Liver (tissue), 9 donors: ENCODE results near the gene MACROH2A1. TPM values are rescaled to one million over a fixed set of nuclear protein-coding genes. Genes with fewer than 3 reads are reported as not detected.

Experiments used
- DNase-seq: peaks from one replicate; pipeline ENCODE4 v3.0.0-alpha.2; 2017; ENCODE audit warnings: low spot score
- H3K27ac ChIP-seq, 2 donors: one replicate each; pipeline ENCODE4 v1.7.0; 2013; ENCODE audit warnings: inconsistent platforms in 2 of 2, low read length in 2 of 2, control low read depth in 1 of 2, low read depth in 1 of 2, mild to moderate bottlenecking in 1 of 2
- H3K27me3 ChIP-seq, 4 donors: one replicate each; pipeline versions ENCODE4 v1.6.1 to v1.7.0; 2013; ENCODE audit warnings: low read length in 3 of 4, inconsistent platforms in 1 of 4, mild to moderate bottlenecking in 1 of 4, moderate library complexity in 1 of 4; ENCODE audit not compliant: control insufficient read depth in 4 of 4, insufficient read depth in 4 of 4
- H3K36me3 ChIP-seq, 4 donors: one replicate each; pipeline versions ENCODE4 v1.6.1 to v1.7.0; 2013; ENCODE audit warnings: low read length in 3 of 4, mild to moderate bottlenecking in 3 of 4, low read depth in 1 of 4, moderate library complexity in 1 of 4; ENCODE audit not compliant: control insufficient read depth in 4 of 4, insufficient read depth in 3 of 4
- H3K4me1 ChIP-seq, 4 donors: one replicate each; pipeline versions ENCODE4 v1.6.1 to v1.7.0; 2013; ENCODE audit warnings: low read length in 3 of 4, mild to moderate bottlenecking in 3 of 4, moderate library complexity in 1 of 4; ENCODE audit not compliant: control insufficient read depth in 4 of 4, insufficient read depth in 4 of 4
- H3K4me3 ChIP-seq, 3 donors: one replicate each; pipeline versions ENCODE4 v1.6.1 to v1.7.0; 2013; ENCODE audit warnings: low read length in 3 of 3, control low read depth in 1 of 3, low read depth in 1 of 3, mild to moderate bottlenecking in 1 of 3
- H3K9ac ChIP-seq, 2 donors: one replicate each; pipeline ENCODE4 v1.7.0; 2013; ENCODE audit warnings: low read length in 2 of 2, mild to moderate bottlenecking in 2 of 2, moderate library complexity in 2 of 2, control low read depth in 1 of 2, low read depth in 1 of 2
- H3K9me3 ChIP-seq, 4 donors: one replicate each; pipeline versions ENCODE4 v1.6.1 to v1.7.0; 2013; ENCODE audit warnings: low read length in 3 of 4; ENCODE audit not compliant: control insufficient read depth in 4 of 4
- ATF3 ChIP-seq: IDR thresholded peaks from 2 replicates; pipeline ENCODE4 v1.6.1; 2016; ENCODE audit warnings: antibody characterized with exemption
- CTCF ChIP-seq: fragments of 150-350 bp; IDR thresholded peaks from 2 replicates; pipeline ENCODE4 v1.5.1; 2017; ENCODE audit warnings: improper control_type of control experiment, low read depth, low read length; ENCODE audit not compliant: missing input control
- EGR1 ChIP-seq, 2 donors: IDR thresholded peaks; 2 replicates each; pipeline ENCODE4 v1.6.1; 2016 to 2018; ENCODE audit warnings: antibody characterized with exemption in 2 of 2, low read depth in 2 of 2
- FOXA1 ChIP-seq: IDR thresholded peaks from 2 replicates; pipeline ENCODE4 v1.6.1; 2016; ENCODE audit warnings: antibody characterized with exemption
- FOXA2 ChIP-seq: IDR thresholded peaks from 2 replicates; pipeline ENCODE4 v1.6.1; 2016; ENCODE audit warnings: antibody characterized with exemption
- GABPA ChIP-seq, 2 donors: IDR thresholded peaks in 1 of 2; conservative IDR thresholded peaks in 1 of 2; 2 replicates each; pipeline ENCODE4 v1.6.1; 2016; ENCODE audit warnings: antibody characterized with exemption in 2 of 2, mild to moderate bottlenecking in 1 of 2, moderate library complexity in 1 of 2
- HNF4A ChIP-seq, 2 donors: conservative IDR thresholded peaks; 2 replicates each; pipeline ENCODE4 v1.6.1; 2016; ENCODE audit warnings: antibody characterized with exemption in 2 of 2, mild to moderate bottlenecking in 2 of 2
- HNF4G ChIP-seq: IDR thresholded peaks from 2 replicates; pipeline ENCODE4 v1.6.1; 2016; ENCODE audit warnings: antibody characterized with exemption
- JUND ChIP-seq, 2 donors: IDR thresholded peaks; 2 replicates each; pipeline ENCODE4 v1.6.1; 2016; ENCODE audit warnings: antibody characterized with exemption in 2 of 2
- MAX ChIP-seq: IDR thresholded peaks from 2 replicates; pipeline ENCODE4 v1.6.1; 2016; ENCODE audit warnings: antibody characterized with exemption
- NR2F2 ChIP-seq: IDR thresholded peaks from 2 replicates; pipeline ENCODE4 v1.6.1; 2016; ENCODE audit warnings: antibody characterized with exemption
- RAD21 ChIP-seq, 2 donors: IDR thresholded peaks; 2 replicates each; pipeline ENCODE4 v1.6.1; 2016; ENCODE audit warnings: antibody characterized with exemption in 2 of 2, mild to moderate bottlenecking in 2 of 2
- REST ChIP-seq: IDR thresholded peaks from 2 replicates; pipeline ENCODE4 v1.6.1; 2016; ENCODE audit warnings: antibody characterized with exemption, mild to moderate bottlenecking
- RXRA ChIP-seq, 2 donors: IDR thresholded peaks; 2 replicates each; pipeline ENCODE4 v1.6.1; 2017 to 2018; ENCODE audit warnings: antibody characterized with exemption in 2 of 2, mild to moderate bottlenecking in 1 of 2
- SP1 ChIP-seq: IDR thresholded peaks from 2 replicates; pipeline ENCODE4 v1.6.1; 2018; ENCODE audit warnings: antibody characterized with exemption, mild to moderate bottlenecking
- TAF1 ChIP-seq: conservative IDR thresholded peaks from 2 replicates; pipeline ENCODE4 v1.6.1; 2016; ENCODE audit warnings: antibody characterized with exemption, mild to moderate bottlenecking
- YY1 ChIP-seq: IDR thresholded peaks from 2 replicates; pipeline ENCODE4 v1.6.1; 2016; ENCODE audit warnings: antibody characterized with exemption, mild to moderate bottlenecking
- WGBS: extraction: QIAGEN DNeasy Blood & Tissue Kit; methylation state at CpG from one replicate; pipeline ENCODE4 v1.1.7; 2013; 5-methylcytosine and 5-hydroxymethylcytosine counted together
- polyA plus RNA-seq, 2 donors: library from polyadenylated mRNA; stranded (reverse) in 1 of 2; unstranded in 1 of 2; fragments of 200-250 nt in 1 of 2; fragments of >200 nt in 1 of 2; fragmentation: Nextera tagmentation in 1 of 2; extraction: Ambion mirVana in 1 of 2; gene quantifications; one replicate each; pipeline versions ENCODE4 v1.2.1 to v1.2.3, GENCODE V29; 2013 to 2015
- total RNA-seq, 2 donors: library from RNA; depleted of rRNA; stranded (reverse); fragments of >200 nt; gene quantifications; one replicate each; pipeline ENCODE4 v1.2.3, GENCODE V29; 2014
- TF ChIP-seq, protein P1 (sequence below): IDR thresholded peaks from 2 replicates; pipeline ENCODE4 v1.6.1; 2016; ENCODE audit warnings: antibody characterized with exemption
- donor health status: healthy.
- donor health status: healthy.
- donor health status: healthy.
- donor health status: healthy.
- donor health status: healthy.

The MACROH2A1 gene
- total and polyA plus RNA-seq, 4 donors: 33.7 to 113 (median 62.7) TPM

- H3K4me3 ChIP-seq: no peak overlapping the region
- TF ChIP-seq, protein P1, sequence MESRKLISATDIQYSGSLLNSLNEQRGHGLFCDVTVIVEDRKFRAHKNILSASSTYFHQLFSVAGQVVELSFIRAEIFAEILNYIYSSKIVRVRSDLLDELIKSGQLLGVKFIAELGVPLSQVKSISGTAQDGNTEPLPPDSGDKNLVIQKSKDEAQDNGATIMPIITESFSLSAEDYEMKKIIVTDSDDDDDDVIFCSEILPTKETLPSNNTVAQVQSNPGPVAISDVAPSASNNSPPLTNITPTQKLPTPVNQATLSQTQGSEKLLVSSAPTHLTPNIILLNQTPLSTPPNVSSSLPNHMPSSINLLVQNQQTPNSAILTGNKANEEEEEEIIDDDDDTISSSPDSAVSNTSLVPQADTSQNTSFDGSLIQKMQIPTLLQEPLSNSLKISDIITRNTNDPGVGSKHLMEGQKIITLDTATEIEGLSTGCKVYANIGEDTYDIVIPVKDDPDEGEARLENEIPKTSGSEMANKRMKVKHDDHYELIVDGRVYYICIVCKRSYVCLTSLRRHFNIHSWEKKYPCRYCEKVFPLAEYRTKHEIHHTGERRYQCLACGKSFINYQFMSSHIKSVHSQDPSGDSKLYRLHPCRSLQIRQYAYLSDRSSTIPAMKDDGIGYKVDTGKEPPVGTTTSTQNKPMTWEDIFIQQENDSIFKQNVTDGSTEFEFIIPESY: no peak
- TF ChIP-seq EGR1 (IDR thresholded peaks at IDR 0.05; ENCODE audit: low read depth in 2 of 2) (no peak), SP1 (no peak), ATF3 (no peak), RXRA (IDR thresholded peaks at IDR 0.05) (no peak), MAX (no peak), TAF1 (no peak), HNF4A (conservative IDR thresholded peaks at IDR 0.05) (no peak), YY1 (no peak), HNF4G (no peak), CTCF (no peak), RAD21 (IDR thresholded peaks at IDR 0.05) (no peak)
- no peaks in the 10 kb centered on the region for H3K4me1 ChIP-seq
- no peak overlapping the region for H3K27ac ChIP-seq
- WGBS: 86% methylated on average over 7 of the region's 7 CpGs
- H3K9ac ChIP-seq: no peak overlapping the region
- peaks cover 0 to 4% (median 1%) of the 10 kb centered on the region in 4 donors for H3K9me3 ChIP-seq
- H3K27me3 ChIP-seq: no peaks in the 10 kb centered on the region
- DNase-seq: no peak
- no peaks in the 10 kb centered on the region for H3K36me3 ChIP-seq
Observed at GRCh38 chr5:135446615-135447014, 47.6 kb upstream of the MACROH2A1 start.

DNA sequence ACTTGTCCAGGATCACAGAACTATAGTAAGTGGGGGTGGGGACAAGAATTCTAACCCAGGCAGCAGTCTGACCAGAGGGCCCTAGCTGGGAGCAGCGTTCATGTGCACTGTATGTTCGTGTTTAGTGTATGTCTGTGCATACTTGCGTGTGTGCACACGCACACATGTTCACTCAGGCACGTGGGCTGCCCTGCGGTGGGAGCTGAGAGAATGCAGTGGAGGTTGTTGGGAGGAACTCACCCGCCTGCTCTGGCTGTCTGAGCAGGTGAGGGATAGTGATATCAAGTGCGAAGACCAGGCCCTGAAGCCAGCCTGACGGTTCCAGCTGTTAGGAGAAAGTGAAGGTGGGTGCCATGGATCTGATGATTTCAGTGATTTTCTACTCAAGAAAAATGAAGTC, 47.2 kb upstream of the MACROH2A1 start:
- WGBS: 91% methylated on average over 9 of the region's 9 CpGs
- H3K9ac ChIP-seq: no peak overlapping the region
- H3K36me3 ChIP-seq: no peaks in the 10 kb centered on the region
- no peaks in the 10 kb centered on the region for H3K4me1 ChIP-seq
- H3K9me3 ChIP-seq: peaks cover 0 to 4% (median 1%) of the 10 kb centered on the region in 4 donors
- H3K27ac ChIP-seq: no peak overlapping the region
- no peaks in the 10 kb centered on the region for H3K27me3 ChIP-seq
- no peak overlapping the region for H3K4me3 ChIP-seq
- TF ChIP-seq HNF4G (no peak), RXRA (IDR thresholded peaks at IDR 0.05) (no peak), EGR1 (IDR thresholded peaks at IDR 0.05; ENCODE audit: low read depth in 2 of 2) (no peak), CTCF (no peak), REST (no peak), MAX (no peak), ATF3 (no peak), YY1 (no peak), NR2F2 (no peak), SP1 (no peak), RAD21 (IDR thresholded peaks at IDR 0.05) (no peak), TAF1 (no peak), JUND (IDR thresholded peaks at IDR 0.05) (no peak), GABPA (IDR thresholded peaks at IDR 0.05 in 1 of 2, conservative IDR thresholded peaks at IDR 0.05 in 1 of 2) (no peak), HNF4A (conservative IDR thresholded peaks at IDR 0.05) (no peak), FOXA2 (no peak), FOXA1 (no peak)
- TF ChIP-seq, protein P1: no peak
- no peak for DNase-seq
